Astrocyte (in vitro differentiated cells and primary cell): ENCODE results near the gene SCAPER. TPM values are rescaled to one million over a fixed set of nuclear protein-coding genes. Genes with fewer than 3 reads are reported as not detected.
"Not testable (repeated sequence)": the region's sequence is repeated elsewhere in the genome, so short reads cannot be mapped to it uniquely, and the experiment has no call there.

Experiments used
- DNase-seq: peaks from one replicate; pipeline ENCODE4 v3.0.0-alpha.2; 2010; ENCODE audit warnings: low read depth
- FAIRE-seq: peaks from 2 replicates; lab custom pipeline; 2011; peaks lifted over from hg19 to GRCh38; lab: Jason Lieb, UNC
- H2AFZ ChIP-seq: 2 replicates; pipeline ENCODE4 v1.6.0; 2012; ENCODE audit warnings: low read depth, low read length, inconsistent platforms
- H3K27ac ChIP-seq: 2 replicates; pipeline ENCODE4 v1.5.1; 2011; ENCODE audit warnings: low read depth, low read length, inconsistent platforms
- H3K27me3 ChIP-seq: 2 replicates; pipeline ENCODE4 v1.6.0; 2011; ENCODE audit warnings: low read length, inconsistent platforms; ENCODE audit not compliant: insufficient read depth
- H3K36me3 ChIP-seq: 2 replicates; pipeline ENCODE4 v1.5.1; 2011; ENCODE audit warnings: low read length, inconsistent platforms; ENCODE audit not compliant: insufficient read depth
- H3K4me1 ChIP-seq: 2 replicates; pipeline ENCODE4 v1.5.1; 2011; ENCODE audit warnings: low read length, inconsistent platforms; ENCODE audit not compliant: insufficient read depth
- H3K4me2 ChIP-seq: 2 replicates; pipeline ENCODE4 v1.6.0; 2012; ENCODE audit warnings: low read length, inconsistent platforms
- H3K4me3 ChIP-seq: 2 replicates; pipeline ENCODE4 v1.5.1; 2011; ENCODE audit warnings: low read depth, mild to moderate bottlenecking, low read length, inconsistent platforms; ENCODE audit not compliant: insufficient read depth
- H3K79me2 ChIP-seq: 2 replicates; pipeline ENCODE4 v1.6.0; 2012; ENCODE audit warnings: mild to moderate bottlenecking, low read length, inconsistent platforms; ENCODE audit not compliant: insufficient read depth
- H3K9ac ChIP-seq: 2 replicates; pipeline ENCODE4 v1.6.0; 2012; ENCODE audit warnings: mild to moderate bottlenecking, low read length, inconsistent platforms
- H3K9me3 ChIP-seq: 2 replicates; pipeline ENCODE4 v1.5.1; 2012; ENCODE audit warnings: low read depth, mild to moderate bottlenecking, low read length, inconsistent platforms; ENCODE audit not compliant: insufficient read depth
- H4K20me1 ChIP-seq: 2 replicates; pipeline ENCODE4 v1.6.0; 2012; ENCODE audit warnings: low read length, inconsistent platforms; ENCODE audit not compliant: insufficient read depth
- H3K27ac Mint-ChIP-seq: one replicate; pipeline ENCODE4 v1.8.0; 2021; ENCODE audit warnings: mild to moderate bottlenecking, mixed read lengths; ENCODE audit not compliant: unreplicated experiment
- H3K27me3 Mint-ChIP-seq: one replicate; pipeline ENCODE4 v1.8.0; 2021; ENCODE audit warnings: low read depth, mixed read lengths; ENCODE audit not compliant: unreplicated experiment
- H3K36me3 Mint-ChIP-seq: one replicate; pipeline ENCODE4 v1.8.0; 2021; ENCODE audit warnings: low read depth, mixed read lengths; ENCODE audit not compliant: unreplicated experiment
- H3K4me1 Mint-ChIP-seq: one replicate; pipeline ENCODE4 v1.8.0; 2021; ENCODE audit warnings: low read depth, mixed read lengths; ENCODE audit not compliant: unreplicated experiment
- H3K4me3 Mint-ChIP-seq: one replicate; pipeline ENCODE4 v1.8.0; 2021; ENCODE audit warnings: mild to moderate bottlenecking, moderate library complexity, mixed read lengths; ENCODE audit not compliant: unreplicated experiment
- H3K9me3 Mint-ChIP-seq: one replicate; pipeline ENCODE4 v1.8.0; 2021; ENCODE audit warnings: mild to moderate bottlenecking, mixed read lengths; ENCODE audit not compliant: unreplicated experiment
- EZH2 ChIP-seq: IDR thresholded peaks from 2 replicates; pipeline ENCODE4 v1.6.1; 2012; ENCODE audit warnings: mild to moderate bottlenecking, low read length, inconsistent platforms; ENCODE audit not compliant: insufficient read depth
- total RNA-seq: library from RNA; stranded (reverse); gene quantifications from 2 replicates; pipeline ENCODE4 v1.2.1, GENCODE V29; 2021
- TF ChIP-seq, protein P1 (sequence below): IDR thresholded peaks from 2 replicates; pipeline ENCODE4 v1.5.1; 2011; ENCODE audit warnings: low read depth, mild to moderate bottlenecking, inconsistent platforms, low read length, moderate library complexity; ENCODE audit not compliant: insufficient read depth

Gene SCAPER
- total RNA-seq, 1 donor from 2014 or later: 8.6 TPM

DNA sequence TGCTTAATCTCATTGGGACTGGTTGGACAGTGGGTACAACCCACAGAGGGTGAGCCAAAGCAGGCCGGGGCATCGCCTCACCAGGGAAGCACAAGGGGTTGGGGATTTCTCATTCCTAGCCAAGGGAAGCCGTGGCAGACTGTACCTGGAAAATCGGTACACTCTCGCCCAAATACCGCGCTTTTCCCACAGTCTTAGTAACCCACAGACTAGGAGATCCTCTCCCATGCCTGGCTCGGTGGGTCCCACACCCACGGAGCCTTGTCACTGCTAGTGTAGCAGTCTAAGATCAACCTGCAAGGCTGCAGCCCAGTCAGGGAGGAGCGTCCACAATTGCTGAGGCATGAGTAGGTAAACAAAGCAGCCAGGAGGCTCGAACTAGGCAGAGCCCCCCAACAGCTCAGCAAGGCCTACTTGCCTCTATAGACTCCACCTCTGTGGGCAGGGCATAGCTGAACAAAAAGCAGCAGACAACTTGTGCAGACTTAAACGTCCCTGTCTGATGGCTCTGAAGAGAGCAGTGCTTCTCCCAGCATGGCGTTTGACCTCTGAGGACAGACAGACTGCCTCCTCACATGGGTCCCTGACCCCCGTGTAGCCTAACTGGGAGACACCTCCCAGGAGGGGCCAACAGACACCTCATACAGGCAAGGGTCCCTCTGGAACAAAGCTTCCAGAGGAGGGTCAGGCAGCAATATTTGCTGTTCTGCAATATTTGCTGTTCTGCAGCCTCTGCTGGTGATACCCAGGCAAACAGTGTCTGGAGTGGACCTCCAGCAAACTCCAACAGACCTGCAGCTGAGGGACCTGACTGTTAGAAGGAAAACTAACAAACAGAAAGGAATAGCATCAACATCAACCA lies 17.6 kb downstream of the SCAPER start:
- H3K36me3 ChIP-seq, DNase-seq, H3K36me3 Mint-ChIP-seq, H3K4me1 Mint-ChIP-seq, FAIRE-seq, H3K4me3 ChIP-seq, H3K4me1 ChIP-seq, H3K4me2 ChIP-seq, H4K20me1 ChIP-seq, H3K27ac Mint-ChIP-seq, H3K9me3 ChIP-seq, H2AFZ ChIP-seq, H3K4me3 Mint-ChIP-seq, H3K27ac ChIP-seq, H3K27me3 ChIP-seq, H3K27me3 Mint-ChIP-seq, H3K9me3 Mint-ChIP-seq, H3K9ac ChIP-seq, H3K79me2 ChIP-seq: not testable (repeated sequence)

DNA sequence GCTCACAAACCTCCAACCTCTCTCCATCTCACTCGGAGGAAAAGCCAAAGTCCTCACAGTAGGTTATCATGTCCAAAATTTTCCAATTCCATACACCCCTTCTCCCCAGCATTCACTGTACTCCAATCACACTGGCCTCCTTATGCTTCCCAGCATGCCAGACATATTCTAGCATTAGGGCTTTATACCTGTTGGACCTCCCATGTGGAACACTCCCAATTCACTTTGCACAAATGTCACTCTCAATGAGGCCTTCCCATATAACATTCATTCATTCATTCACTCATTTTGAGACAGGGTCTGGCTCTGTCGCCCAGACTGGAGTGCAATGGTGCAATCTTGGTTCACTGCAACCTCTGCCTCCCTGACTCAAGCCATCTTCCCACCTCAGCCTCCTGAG lies 19.9 kb downstream of the SCAPER start:
- Mint-ChIP-seq H3K4me1 (no peaks in the 10 kb centered on the region), H3K27ac (no peak overlapping the region), H3K27me3 (no peaks in the 10 kb centered on the region), H3K36me3 (peaks cover 6% of the 10 kb centered on the region), H3K4me3 (no peak overlapping the region), H3K9me3 (peaks cover 7% of the 10 kb centered on the region)
- Histone ChIP-seq H3K9me3 (no peaks in the 10 kb centered on the region), H3K4me2 (no peak overlapping the region), H3K27ac (no peak overlapping the region), H3K4me1 (no peaks in the 10 kb centered on the region), H3K79me2 (no peaks in the 10 kb centered on the region), H3K4me3 (no peak overlapping the region), H3K36me3 (no peaks in the 10 kb centered on the region), H3K9ac (no peak overlapping the region), H3K27me3 (no peaks in the 10 kb centered on the region), H4K20me1 (peaks cover 6% of the 10 kb centered on the region), H2AFZ (no peak overlapping the region)
- no peak for DNase-seq
- no peak for FAIRE-seq
- TF ChIP-seq, protein P1, sequence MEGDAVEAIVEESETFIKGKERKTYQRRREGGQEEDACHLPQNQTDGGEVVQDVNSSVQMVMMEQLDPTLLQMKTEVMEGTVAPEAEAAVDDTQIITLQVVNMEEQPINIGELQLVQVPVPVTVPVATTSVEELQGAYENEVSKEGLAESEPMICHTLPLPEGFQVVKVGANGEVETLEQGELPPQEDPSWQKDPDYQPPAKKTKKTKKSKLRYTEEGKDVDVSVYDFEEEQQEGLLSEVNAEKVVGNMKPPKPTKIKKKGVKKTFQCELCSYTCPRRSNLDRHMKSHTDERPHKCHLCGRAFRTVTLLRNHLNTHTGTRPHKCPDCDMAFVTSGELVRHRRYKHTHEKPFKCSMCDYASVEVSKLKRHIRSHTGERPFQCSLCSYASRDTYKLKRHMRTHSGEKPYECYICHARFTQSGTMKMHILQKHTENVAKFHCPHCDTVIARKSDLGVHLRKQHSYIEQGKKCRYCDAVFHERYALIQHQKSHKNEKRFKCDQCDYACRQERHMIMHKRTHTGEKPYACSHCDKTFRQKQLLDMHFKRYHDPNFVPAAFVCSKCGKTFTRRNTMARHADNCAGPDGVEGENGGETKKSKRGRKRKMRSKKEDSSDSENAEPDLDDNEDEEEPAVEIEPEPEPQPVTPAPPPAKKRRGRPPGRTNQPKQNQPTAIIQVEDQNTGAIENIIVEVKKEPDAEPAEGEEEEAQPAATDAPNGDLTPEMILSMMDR: no peak
- no peak for TF ChIP-seq EZH2

DNA sequence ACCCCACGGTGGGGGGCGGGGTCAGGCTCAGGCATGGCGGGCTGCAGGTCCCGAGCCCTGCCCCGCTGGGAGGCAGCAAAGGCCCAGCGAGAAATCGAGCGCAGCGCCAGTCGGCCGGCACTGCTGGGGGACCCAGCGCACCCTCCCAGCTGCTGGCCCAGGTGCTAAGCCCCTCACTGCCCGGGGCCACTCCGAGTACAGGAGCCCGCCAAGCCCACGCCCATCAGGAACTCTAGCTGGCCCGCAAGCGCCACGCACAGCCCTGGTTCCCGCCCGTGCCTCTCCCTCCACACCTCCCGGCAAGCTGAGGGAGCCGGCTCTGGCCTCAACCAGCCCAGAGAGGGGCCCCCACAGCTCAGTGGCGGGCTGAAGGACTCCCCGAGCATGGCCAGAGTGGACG lies 29.2 kb downstream of the SCAPER start:
- no peaks in the 10 kb centered on the region for H3K36me3 Mint-ChIP-seq
- H3K4me1 Mint-ChIP-seq: no peaks in the 10 kb centered on the region
- Histone ChIP-seq H3K79me2 (no peaks in the 10 kb centered on the region), H3K4me3 (no peak overlapping the region), H3K4me2 (no peak overlapping the region), H3K27me3 (no peaks in the 10 kb centered on the region), H3K27ac (no peak overlapping the region), H3K9ac (no peak overlapping the region), H3K4me1 (no peaks in the 10 kb centered on the region), H2AFZ (no peak overlapping the region), H3K36me3 (no peaks in the 10 kb centered on the region), H4K20me1 (no peaks in the 10 kb centered on the region), H3K9me3 (no peaks in the 10 kb centered on the region)
- H3K4me3 Mint-ChIP-seq: no peak overlapping the region
- DNase-seq (no peak), FAIRE-seq (no peak)
- H3K27me3 Mint-ChIP-seq: no peaks in the 10 kb centered on the region
- no peaks in the 10 kb centered on the region for H3K9me3 Mint-ChIP-seq
- no peak for TF ChIP-seq EZH2
- TF ChIP-seq, protein P1: no peak
- no peak overlapping the region for H3K27ac Mint-ChIP-seq

DNA sequence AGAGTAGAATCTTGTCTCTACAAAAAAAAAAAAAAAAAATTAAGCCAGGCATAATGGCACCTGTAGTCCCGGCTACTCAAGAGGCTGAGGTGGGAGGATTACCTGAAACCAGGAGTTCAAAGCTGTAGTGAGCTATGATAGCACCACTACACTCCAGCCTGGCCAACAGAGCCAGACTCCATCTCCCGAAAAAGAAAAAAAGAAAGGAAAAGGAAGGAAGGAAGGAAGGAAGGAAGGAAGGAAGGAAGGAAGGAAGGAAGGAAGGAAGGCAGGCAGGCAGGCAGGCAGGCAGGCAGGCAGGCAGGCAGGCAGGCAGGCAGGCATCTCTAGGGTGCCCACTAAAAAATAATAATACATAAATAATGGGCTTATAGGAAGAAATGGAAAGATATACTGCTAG lies 32.1 kb downstream of the SCAPER start:
- not testable (repeated sequence) for H3K4me1 Mint-ChIP-seq, H3K4me1 ChIP-seq, DNase-seq, H3K4me3 ChIP-seq, H4K20me1 ChIP-seq, H3K9ac ChIP-seq, H2AFZ ChIP-seq, H3K36me3 Mint-ChIP-seq, H3K4me2 ChIP-seq, H3K27me3 ChIP-seq, H3K9me3 Mint-ChIP-seq, H3K79me2 ChIP-seq, H3K9me3 ChIP-seq, H3K27ac ChIP-seq, H3K27ac Mint-ChIP-seq, H3K27me3 Mint-ChIP-seq, H3K36me3 ChIP-seq, H3K4me3 Mint-ChIP-seq, FAIRE-seq
